Measurements from ENCODE around the gene FOXP2.

GRCh38 chr7:114466917-114467316, 52.3 kb downstream of the FOXP2 start:
- TF ChIP-seq CTCF (IDR thresholded peaks at IDR 0.05) (no peak), POLR2A (IDR thresholded peaks at IDR 0.05) (no peak)

All from gastroesophageal sphincter (tissue), 3 donors.